Measurements from ENCODE around the gene BPHL. TPM values are rescaled to one million over a fixed set of nuclear protein-coding genes. Genes with fewer than 3 reads are reported as not detected.

The BPHL gene
- polyA plus RNA-seq, 1 of the 3 experiments (the other 2 are of a cell fraction), result 21.7 TPM

GRCh38 chr6:3199382-3199781, 80.9 kb downstream of the BPHL start:
- TF ChIP-seq EZH2phosphoT487 (IDR thresholded peaks at IDR 0.05; ENCODE audit: borderline replicate concordance, low read depth) (no peak), TAF1 (IDR thresholded peaks at IDR 0.05; ENCODE audit: borderline replicate concordance, low read depth, low read length) (no peak), USF2 (IDR thresholded peaks at IDR 0.05; ENCODE audit: borderline replicate concordance, low read depth, low read length) (no peak), RFX5 (IDR thresholded peaks at IDR 0.05; ENCODE audit: low read length) (no peak), TEAD4 (IDR thresholded peaks at IDR 0.05; ENCODE audit: borderline replicate concordance, insufficient read depth) (no peak), ELF1 (IDR thresholded peaks at IDR 0.05) (no peak), NFIC (IDR thresholded peaks at IDR 0.05; ENCODE audit: borderline replicate concordance) (no peak), CHD2 (IDR thresholded peaks at IDR 0.05; ENCODE audit: low read length, partially characterized antibody) (no peak), SIN3A (IDR thresholded peaks at IDR 0.05; ENCODE audit: borderline replicate concordance, low read depth, low read length) (no peak), RXRA (IDR thresholded peaks at IDR 0.05; ENCODE audit: borderline replicate concordance, low read depth) (no peak), GABPA (IDR thresholded peaks at IDR 0.05; ENCODE audit: low read depth) (no peak), RAD21 (IDR thresholded peaks at IDR 0.05; ENCODE audit: low read length) (no peak), FOXM1 (IDR thresholded peaks at IDR 0.05; ENCODE audit: low read depth) (no peak), TCF12 (IDR thresholded peaks at IDR 0.05) (no peak), YY1 (IDR thresholded peaks at IDR 0.05; ENCODE audit: low read depth) (no peak), USF1 (IDR thresholded peaks at IDR 0.05; ENCODE audit: borderline replicate concordance, low read depth) (no peak), FOSL2 (IDR thresholded peaks at IDR 0.05; ENCODE audit: borderline replicate concordance, low read depth) (no peak)
- TF ChIP-seq, protein P1, sequence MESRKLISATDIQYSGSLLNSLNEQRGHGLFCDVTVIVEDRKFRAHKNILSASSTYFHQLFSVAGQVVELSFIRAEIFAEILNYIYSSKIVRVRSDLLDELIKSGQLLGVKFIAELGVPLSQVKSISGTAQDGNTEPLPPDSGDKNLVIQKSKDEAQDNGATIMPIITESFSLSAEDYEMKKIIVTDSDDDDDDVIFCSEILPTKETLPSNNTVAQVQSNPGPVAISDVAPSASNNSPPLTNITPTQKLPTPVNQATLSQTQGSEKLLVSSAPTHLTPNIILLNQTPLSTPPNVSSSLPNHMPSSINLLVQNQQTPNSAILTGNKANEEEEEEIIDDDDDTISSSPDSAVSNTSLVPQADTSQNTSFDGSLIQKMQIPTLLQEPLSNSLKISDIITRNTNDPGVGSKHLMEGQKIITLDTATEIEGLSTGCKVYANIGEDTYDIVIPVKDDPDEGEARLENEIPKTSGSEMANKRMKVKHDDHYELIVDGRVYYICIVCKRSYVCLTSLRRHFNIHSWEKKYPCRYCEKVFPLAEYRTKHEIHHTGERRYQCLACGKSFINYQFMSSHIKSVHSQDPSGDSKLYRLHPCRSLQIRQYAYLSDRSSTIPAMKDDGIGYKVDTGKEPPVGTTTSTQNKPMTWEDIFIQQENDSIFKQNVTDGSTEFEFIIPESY (IDR thresholded peaks at IDR 0.05; ENCODE audit: borderline replicate concordance, low read depth), result no peak
- TF ChIP-seq, protein P2, sequence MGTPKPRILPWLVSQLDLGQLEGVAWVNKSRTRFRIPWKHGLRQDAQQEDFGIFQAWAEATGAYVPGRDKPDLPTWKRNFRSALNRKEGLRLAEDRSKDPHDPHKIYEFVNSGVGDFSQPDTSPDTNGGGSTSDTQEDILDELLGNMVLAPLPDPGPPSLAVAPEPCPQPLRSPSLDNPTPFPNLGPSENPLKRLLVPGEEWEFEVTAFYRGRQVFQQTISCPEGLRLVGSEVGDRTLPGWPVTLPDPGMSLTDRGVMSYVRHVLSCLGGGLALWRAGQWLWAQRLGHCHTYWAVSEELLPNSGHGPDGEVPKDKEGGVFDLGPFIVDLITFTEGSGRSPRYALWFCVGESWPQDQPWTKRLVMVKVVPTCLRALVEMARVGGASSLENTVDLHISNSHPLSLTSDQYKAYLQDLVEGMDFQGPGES (IDR thresholded peaks at IDR 0.05; ENCODE audit: low read depth, low read length), result no peak
- TF ChIP-seq, protein P3, sequence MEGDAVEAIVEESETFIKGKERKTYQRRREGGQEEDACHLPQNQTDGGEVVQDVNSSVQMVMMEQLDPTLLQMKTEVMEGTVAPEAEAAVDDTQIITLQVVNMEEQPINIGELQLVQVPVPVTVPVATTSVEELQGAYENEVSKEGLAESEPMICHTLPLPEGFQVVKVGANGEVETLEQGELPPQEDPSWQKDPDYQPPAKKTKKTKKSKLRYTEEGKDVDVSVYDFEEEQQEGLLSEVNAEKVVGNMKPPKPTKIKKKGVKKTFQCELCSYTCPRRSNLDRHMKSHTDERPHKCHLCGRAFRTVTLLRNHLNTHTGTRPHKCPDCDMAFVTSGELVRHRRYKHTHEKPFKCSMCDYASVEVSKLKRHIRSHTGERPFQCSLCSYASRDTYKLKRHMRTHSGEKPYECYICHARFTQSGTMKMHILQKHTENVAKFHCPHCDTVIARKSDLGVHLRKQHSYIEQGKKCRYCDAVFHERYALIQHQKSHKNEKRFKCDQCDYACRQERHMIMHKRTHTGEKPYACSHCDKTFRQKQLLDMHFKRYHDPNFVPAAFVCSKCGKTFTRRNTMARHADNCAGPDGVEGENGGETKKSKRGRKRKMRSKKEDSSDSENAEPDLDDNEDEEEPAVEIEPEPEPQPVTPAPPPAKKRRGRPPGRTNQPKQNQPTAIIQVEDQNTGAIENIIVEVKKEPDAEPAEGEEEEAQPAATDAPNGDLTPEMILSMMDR (IDR thresholded peaks at IDR 0.05), result no peak
- no peaks in the 10 kb centered on the region for H3K9me3 ChIP-seq
- H3F3A ChIP-seq (replicated peaks; ENCODE audit: insufficient read depth), result no peaks in the 10 kb centered on the region
- H3K4me2 ChIP-seq, result no peak overlapping the region
- no peaks in the 10 kb centered on the region for H3K36me3 ChIP-seq (replicated peaks in 1 of 2; ENCODE audit: control insufficient read depth in 1 of 2, insufficient read depth in 2 of 2, low read length in 1 of 2)
- CTCF ChIA-PET, result interaction anchor here (1.3 kb wide), 1 partner anchor 13 kb away, joined by 3 read pairs; no protein-coding TSS in a partner anchor
- POLR2A ChIA-PET, result no interaction called here
- no peaks in the 10 kb centered on the region for H3K27me3 ChIP-seq (ENCODE audit: insufficient read depth)
- no peaks in the 10 kb centered on the region for H3K9me2 ChIP-seq
- no peaks in the 10 kb centered on the region for H3K79me2 ChIP-seq (ENCODE audit: insufficient read depth)
- no peak overlapping the region for H3K9ac ChIP-seq
- H3K4me1 ChIP-seq (ENCODE audit: control insufficient read depth in 1 of 2, insufficient read depth in 2 of 2, low read depth in 1 of 2, low read length in 1 of 2), result peaks cover 0 to 8% of the 10 kb centered on the region in 2 experiments; a peak in 1 of 4 replicates
- H4K20me1 ChIP-seq (ENCODE audit: insufficient read depth), result no peaks in the 10 kb centered on the region
- DNase-seq, result no peak
- H2AFZ ChIP-seq (ENCODE audit: low read depth), result no peak overlapping the region
- no peak overlapping the region for H3K4me3 ChIP-seq (ENCODE audit: low read depth in 2 of 2, low read length in 1 of 2)
- 83% methylated on average over 5 of the region's 5 CpGs for WGBS (ENCODE audit: low lambda C conversion rate)
- no peak overlapping the region for H3K27ac ChIP-seq (ENCODE audit: low read depth in 2 of 2, low read length in 1 of 2)

Data from SK-N-SH (cell line).